ENCODE measurements around the gene DMRTC1B.
"Not testable (repeated sequence)": the region's sequence is repeated elsewhere in the genome, so short reads cannot be mapped to it uniquely, and the experiment has no call there.

DNA sequence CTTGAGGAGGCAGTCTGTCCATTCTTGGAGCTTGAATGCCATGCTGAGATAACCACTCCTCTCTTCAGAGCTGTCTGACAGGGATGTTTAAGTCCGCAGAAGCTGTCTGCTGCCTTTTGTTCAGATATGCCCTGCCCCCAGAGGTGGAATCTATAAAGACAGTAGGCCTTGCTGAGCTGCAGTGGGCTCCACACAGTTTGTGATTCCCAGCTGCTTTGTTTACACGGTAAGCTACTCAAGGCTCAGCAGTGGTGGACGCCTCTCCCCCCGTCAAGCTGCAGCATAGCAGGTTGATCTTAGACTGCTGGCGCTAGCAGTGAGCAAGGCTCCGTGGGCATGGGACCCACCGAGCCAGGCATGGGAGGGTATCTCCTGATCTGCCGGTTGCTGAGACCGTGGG is 16.2 kb upstream of the DMRTC1B start:
- not testable (repeated sequence) for TF ChIP-seq EP300 (IDR thresholded peaks at IDR 0.05); CBX8 (IDR thresholded peaks at IDR 0.05); CTCF (IDR thresholded peaks at IDR 0.05); CBX2 (IDR thresholded peaks at IDR 0.05; ENCODE audit: borderline replicate concordance, low read depth); MAZ (IDR thresholded peaks at IDR 0.05; ENCODE audit: borderline replicate concordance, low read depth, low read length); BHLHE40 (IDR thresholded peaks at IDR 0.05; ENCODE audit: low read depth, low read length); JUN (IDR thresholded peaks at IDR 0.05)
- TF ChIP-seq, protein P1, sequence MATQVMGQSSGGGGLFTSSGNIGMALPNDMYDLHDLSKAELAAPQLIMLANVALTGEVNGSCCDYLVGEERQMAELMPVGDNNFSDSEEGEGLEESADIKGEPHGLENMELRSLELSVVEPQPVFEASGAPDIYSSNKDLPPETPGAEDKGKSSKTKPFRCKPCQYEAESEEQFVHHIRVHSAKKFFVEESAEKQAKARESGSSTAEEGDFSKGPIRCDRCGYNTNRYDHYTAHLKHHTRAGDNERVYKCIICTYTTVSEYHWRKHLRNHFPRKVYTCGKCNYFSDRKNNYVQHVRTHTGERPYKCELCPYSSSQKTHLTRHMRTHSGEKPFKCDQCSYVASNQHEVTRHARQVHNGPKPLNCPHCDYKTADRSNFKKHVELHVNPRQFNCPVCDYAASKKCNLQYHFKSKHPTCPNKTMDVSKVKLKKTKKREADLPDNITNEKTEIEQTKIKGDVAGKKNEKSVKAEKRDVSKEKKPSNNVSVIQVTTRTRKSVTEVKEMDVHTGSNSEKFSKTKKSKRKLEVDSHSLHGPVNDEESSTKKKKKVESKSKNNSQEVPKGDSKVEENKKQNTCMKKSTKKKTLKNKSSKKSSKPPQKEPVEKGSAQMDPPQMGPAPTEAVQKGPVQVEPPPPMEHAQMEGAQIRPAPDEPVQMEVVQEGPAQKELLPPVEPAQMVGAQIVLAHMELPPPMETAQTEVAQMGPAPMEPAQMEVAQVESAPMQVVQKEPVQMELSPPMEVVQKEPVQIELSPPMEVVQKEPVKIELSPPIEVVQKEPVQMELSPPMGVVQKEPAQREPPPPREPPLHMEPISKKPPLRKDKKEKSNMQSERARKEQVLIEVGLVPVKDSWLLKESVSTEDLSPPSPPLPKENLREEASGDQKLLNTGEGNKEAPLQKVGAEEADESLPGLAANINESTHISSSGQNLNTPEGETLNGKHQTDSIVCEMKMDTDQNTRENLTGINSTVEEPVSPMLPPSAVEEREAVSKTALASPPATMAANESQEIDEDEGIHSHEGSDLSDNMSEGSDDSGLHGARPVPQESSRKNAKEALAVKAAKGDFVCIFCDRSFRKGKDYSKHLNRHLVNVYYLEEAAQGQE (IDR thresholded peaks at IDR 0.05) = not testable (repeated sequence)
- TF ChIP-seq, protein P2, sequence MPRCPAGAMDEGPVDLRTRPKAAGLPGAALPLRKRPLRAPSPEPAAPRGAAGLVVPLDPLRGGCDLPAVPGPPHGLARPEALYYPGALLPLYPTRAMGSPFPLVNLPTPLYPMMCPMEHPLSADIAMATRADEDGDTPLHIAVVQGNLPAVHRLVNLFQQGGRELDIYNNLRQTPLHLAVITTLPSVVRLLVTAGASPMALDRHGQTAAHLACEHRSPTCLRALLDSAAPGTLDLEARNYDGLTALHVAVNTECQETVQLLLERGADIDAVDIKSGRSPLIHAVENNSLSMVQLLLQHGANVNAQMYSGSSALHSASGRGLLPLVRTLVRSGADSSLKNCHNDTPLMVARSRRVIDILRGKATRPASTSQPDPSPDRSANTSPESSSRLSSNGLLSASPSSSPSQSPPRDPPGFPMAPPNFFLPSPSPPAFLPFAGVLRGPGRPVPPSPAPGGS (IDR thresholded peaks at IDR 0.05) = not testable (repeated sequence)
